ENCODE results near the gene ZNF511.

DNA sequence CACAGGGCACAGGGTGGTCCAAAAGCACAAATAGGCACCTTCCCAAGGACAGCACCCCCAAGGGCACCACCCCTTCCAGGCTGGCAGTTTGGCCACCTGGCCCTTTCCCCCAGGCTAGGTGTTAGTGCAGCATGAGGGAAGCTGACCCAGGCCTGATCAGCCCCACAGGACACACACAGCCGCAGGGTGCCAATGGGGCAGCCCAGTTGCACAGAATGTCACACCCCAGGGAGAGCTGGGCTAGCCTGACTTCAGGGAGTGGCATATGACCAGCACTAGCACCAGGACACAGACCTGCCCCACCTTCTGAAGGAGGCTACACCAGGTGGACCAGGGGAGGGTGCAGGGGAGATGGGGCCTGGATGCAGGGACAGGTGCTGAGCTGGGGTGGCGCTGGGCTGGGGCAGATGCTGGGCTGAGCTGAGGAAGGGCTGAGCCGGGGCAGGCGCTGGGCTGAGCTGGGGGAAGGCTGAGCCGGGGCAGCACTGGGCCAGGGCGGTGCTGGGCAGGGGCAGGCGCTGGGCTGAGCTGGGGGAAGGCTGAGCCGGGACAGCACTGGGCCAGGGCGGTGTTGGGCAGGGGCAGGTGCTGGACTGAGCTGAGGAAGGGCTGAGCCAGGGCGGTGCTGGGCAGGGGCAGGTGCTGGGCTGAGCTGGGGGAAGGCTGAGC, 28.2 kb upstream of the ZNF511 start:
- TF ChIP-seq EZH2phosphoT487 (IDR thresholded peaks at IDR 0.05; ENCODE audit: insufficient read depth, low read depth) (no peak), EZH2 (IDR thresholded peaks at IDR 0.05; ENCODE audit: insufficient read depth, poor library complexity, severe bottlenecking) (no peak)

Data from GM23248 (cell line).